GM23248 (cell line): Measurements from ENCODE around the gene IL3RA. TPM values are rescaled to one million over a fixed set of nuclear protein-coding genes. Genes with fewer than 3 reads are reported as not detected.
"Not testable (repeated sequence)": the region's sequence is repeated elsewhere in the genome, so short reads cannot be mapped to it uniquely, and the experiment has no call there.

Experiments
- DNase-seq: peaks from one replicate; pipeline ENCODE4 v3.0.0-alpha.2; 2015
- H2AFZ ChIP-seq: fragments of 200-600 bp; sonication (generic); 2 replicates; pipeline ENCODE4 v1.6.1; 2016; ENCODE audit warnings: antibody characterized with exemption
- H3F3A ChIP-seq: fragments of 200-600 bp; sonication (generic); 2 replicates; pipeline ENCODE4 v1.6.1; 2016; ENCODE audit warnings: mild to moderate bottlenecking, antibody characterized with exemption, mixed run types; ENCODE audit not compliant: insufficient read depth
- H3K27ac ChIP-seq: fragments of 200-600 bp; sonication (generic); 2 replicates; pipeline ENCODE4 v1.5.1; 2016; ENCODE audit warnings: mild to moderate bottlenecking
- H3K27me3 ChIP-seq: fragments of 200-600 bp; sonication (generic); replicated peaks from 2 replicates; pipeline ENCODE4 v1.6.1; 2016; ENCODE audit warnings: mild to moderate bottlenecking; ENCODE audit not compliant: insufficient read depth
- H3K36me3 ChIP-seq: fragments of 200-600 bp; sonication (generic); 2 replicates; pipeline ENCODE4 v1.6.1; 2016; ENCODE audit warnings: low read depth, mild to moderate bottlenecking
- H3K4me1 ChIP-seq: fragments of 200-600 bp; sonication (generic); 2 replicates; pipeline ENCODE4 v1.6.1; 2016; ENCODE audit warnings: mild to moderate bottlenecking; ENCODE audit not compliant: insufficient read depth
- H3K4me2 ChIP-seq: fragments of 200-600 bp; sonication (generic); one replicate; pipeline ENCODE4 v1.6.1; 2016; ENCODE audit warnings: mild to moderate bottlenecking; ENCODE audit not compliant: unreplicated experiment
- H3K4me3 ChIP-seq: fragments of 200-600 bp; sonication (generic); 2 replicates; pipeline ENCODE4 v1.5.1; 2016; ENCODE audit warnings: mild to moderate bottlenecking
- H3K79me2 ChIP-seq: fragments of 200-600 bp; sonication (generic); 2 replicates; pipeline ENCODE4 v1.6.1; 2016; ENCODE audit warnings: mild to moderate bottlenecking; ENCODE audit not compliant: insufficient read depth
- H3K9ac ChIP-seq: fragments of 200-600 bp; sonication (generic); 2 replicates; pipeline ENCODE4 v1.6.1; 2016; ENCODE audit warnings: mild to moderate bottlenecking
- H3K9me2 ChIP-seq: fragments of 200-600 bp; sonication (generic); 2 replicates; pipeline ENCODE4 v1.6.1; 2016; ENCODE audit warnings: mixed run types, mild to moderate bottlenecking, moderate library complexity; ENCODE audit not compliant: insufficient read depth
- H3K9me3 ChIP-seq: fragments of 200-600 bp; sonication (generic); one replicate; pipeline ENCODE4 v1.6.1; 2017; ENCODE audit warnings: low read depth
- H4K20me1 ChIP-seq: fragments of 200-600 bp; sonication (generic); 2 replicates; pipeline ENCODE4 v1.6.0; 2016; ENCODE audit not compliant: insufficient read depth
- EZH2 ChIP-seq: fragments of 200-600 bp; sonication (generic); IDR thresholded peaks from 2 replicates; pipeline ENCODE4 v1.6.1; 2018; ENCODE audit warnings: antibody characterized with exemption, mild to moderate bottlenecking; ENCODE audit not compliant: insufficient read depth, poor library complexity, severe bottlenecking
- EZH2phosphoT487 ChIP-seq: fragments of 200-600 bp; sonication (generic); IDR thresholded peaks from 2 replicates; pipeline ENCODE4 v1.6.1; 2018; ENCODE audit warnings: antibody characterized with exemption, moderate library complexity, mild to moderate bottlenecking, low read depth; ENCODE audit not compliant: insufficient read depth
- WGBS, 2 experiments: methylation state at CpG; one replicate each; pipeline ENCODE4 v1.1.6; 2015 to 2017; ENCODE audit warnings: low lambda C conversion rate in 2 of 2, low coverage in 1 of 2; ENCODE audit errors: missing lambda C conversion rate in 2 of 2; 5-methylcytosine and 5-hydroxymethylcytosine counted together
- in situ Hi-C: fragments of 300-500 bp; cut with MboI; formaldehyde crosslinking; loops from 2 replicates; pipeline ENCODE4 v1.15.0; 2020
- polyA plus RNA-seq: library from polyadenylated mRNA; unstranded; fragments of >200 nt; fragmentation: Nextera tagmentation; extraction: Ambion mirVana; gene quantifications from 2 replicates; pipeline ENCODE4 v1.2.1, GENCODE V29; 2016
- total RNA-seq: library from RNA; depleted of rRNA; stranded (reverse); fragments of >200 nt; shearing (Covaris generic); gene quantifications from 2 replicates; pipeline ENCODE4 v1.2.3, GENCODE V29; 2014

IL3RA gene
- total and polyA plus RNA-seq, 2 experiments from 2014 or later = 0.30 TPM; not detected in 1

- no peak for DNase-seq
- no peak overlapping the region for H3K9ac ChIP-seq
- H2AFZ ChIP-seq = no peak overlapping the region
Measured at GRCh38 chrX:1306909-1307625, 29.5 kb upstream of the IL3RA start.

GRCh38 chrX:1307626-1308340 is 28.8 kb upstream of the IL3RA start:
- Histone ChIP-seq H3K4me2 (no peak overlapping the region), H2AFZ (no peak overlapping the region), H3K4me1 (no peaks in the 10 kb centered on the region), H3K27me3 (no peaks in the 10 kb centered on the region), H3K9me3 (no peaks in the 10 kb centered on the region), H3K27ac (no peak overlapping the region), H3K4me3 (no peak overlapping the region), H3K36me3 (no peaks in the 10 kb centered on the region), H3K9ac (no peak overlapping the region), H3K79me2 (no peaks in the 10 kb centered on the region), H3F3A (no peaks in the 10 kb centered on the region), H4K20me1 (no peaks in the 10 kb centered on the region), H3K9me2 (no peaks in the 10 kb centered on the region)
- no peak for DNase-seq
- WGBS, 2 experiments = 72 to 92% methylated on average over 8 to 10 of the region's 10 CpGs
- in situ Hi-C loops = no loop called here
- TF ChIP-seq EZH2 = no peak
- no peak for TF ChIP-seq EZH2phosphoT487

More at GRCh38 chrX:1306909-1307625, 29.5 kb upstream of the IL3RA start:
- no peaks in the 10 kb centered on the region for H3K36me3 ChIP-seq
- WGBS, 2 experiments = 77 to 78% methylated on average over 15 of the region's 15 CpGs
- H3F3A ChIP-seq = no peaks in the 10 kb centered on the region
- H3K9me2 ChIP-seq = no peaks in the 10 kb centered on the region
- no peak overlapping the region for H3K4me3 ChIP-seq
- H3K27ac ChIP-seq = no peak overlapping the region
- H3K4me1 ChIP-seq = no peaks in the 10 kb centered on the region
- H3K79me2 ChIP-seq = no peaks in the 10 kb centered on the region
- H3K27me3 ChIP-seq = no peaks in the 10 kb centered on the region
- H3K9me3 ChIP-seq = no peaks in the 10 kb centered on the region
- no peak overlapping the region for H3K4me2 ChIP-seq
- no peaks in the 10 kb centered on the region for H4K20me1 ChIP-seq
- TF ChIP-seq EZH2phosphoT487 (no peak), EZH2 (no peak)
- in situ Hi-C loops = no loop called here

- Histone ChIP-seq H3F3A (no peaks in the 10 kb centered on the region), H4K20me1 (no peaks in the 10 kb centered on the region), H3K9me3 (no peaks in the 10 kb centered on the region), H3K27ac (no peak overlapping the region), H3K4me1 (no peaks in the 10 kb centered on the region), H3K27me3 (no peaks in the 10 kb centered on the region), H2AFZ (no peak overlapping the region), H3K9ac (no peak overlapping the region), H3K79me2 (no peaks in the 10 kb centered on the region), H3K4me2 (no peak overlapping the region), H3K9me2 (no peaks in the 10 kb centered on the region), H3K36me3 (no peaks in the 10 kb centered on the region), H3K4me3 (no peak overlapping the region)
- no peak for DNase-seq
- 65 to 68% methylated on average over 4 to 8 of the region's 8 CpGs for WGBS, 2 experiments
- in situ Hi-C loops = no loop called here
- TF ChIP-seq EZH2phosphoT487 (no peak), EZH2 (no peak)
Measured at GRCh38 chrX:1308476-1308875, 28.1 kb upstream of the IL3RA start.

GRCh38 chrX:1308917-1309316 is 27.7 kb upstream of the IL3RA start:
- in situ Hi-C loops = not testable (repeated sequence)

More at GRCh38 chrX:1308917-1309316, 27.7 kb upstream of the IL3RA start:
- not testable (repeated sequence) for H3K4me3 ChIP-seq, DNase-seq, H2AFZ ChIP-seq, H3K4me2 ChIP-seq, H3K79me2 ChIP-seq, H3K27ac ChIP-seq, H4K20me1 ChIP-seq, H3K27me3 ChIP-seq, H3K36me3 ChIP-seq, H3K9me3 ChIP-seq, H3K9me2 ChIP-seq, H3F3A ChIP-seq, H3K4me1 ChIP-seq, H3K9ac ChIP-seq
- 64 to 67% methylated on average over 12 of the region's 12 CpGs for WGBS, 2 experiments
